ENCODE data around the gene VPS39.

Gene VPS39

GRCh38 chr15:42163947-42164550 lies 44.1 kb downstream of the VPS39 start (continued):
- TF ChIP-seq ZNF274 (IDR thresholded peaks at IDR 0.05; ENCODE audit: low read length): no peak
- no peak for TF ChIP-seq ZNF274 (tag by site-specific recombination; IDR thresholded peaks at IDR 0.05; ENCODE audit: borderline replicate concordance)
- TF ChIP-seq ZNF544 (tag by site-specific recombination; IDR thresholded peaks at IDR 0.05): no peak
- TF ChIP-seq ZNF48 (tag by site-specific recombination; IDR thresholded peaks at IDR 0.05): no peak

- H3K4me3 ChIP-seq (ENCODE audit: low read depth, low read length): no peak overlapping the region
- CTCF ChIA-PET: no interaction called here
- H3K27ac ChIP-seq (ENCODE audit: extremely low read depth, low read depth, low read length): no peak overlapping the region
- H3K9me3 ChIP-seq (ENCODE audit: control insufficient read depth, insufficient read depth, low read depth, low read length): no peaks in the 10 kb centered on the region
- POLR2A ChIA-PET: no interaction called here
- TF ChIP-seq GLIS2 (tag by site-specific recombination; IDR thresholded peaks at IDR 0.05) (no peak), INSM2 (tag by site-specific recombination; IDR thresholded peaks at IDR 0.05) (no peak), ZNF138 (tag by site-specific recombination; IDR thresholded peaks at IDR 0.05; ENCODE audit: borderline replicate concordance) (no peak)
- no peaks in the 10 kb centered on the region for H3K4me1 ChIP-seq (ENCODE audit: control insufficient read depth, insufficient read depth, low read length)
- peaks cover 0 to 97% of the 10 kb centered on the region in 2 experiments for H3K36me3 ChIP-seq (ENCODE audit: control insufficient read depth in 2 of 2, insufficient read depth in 1 of 2, low read length in 2 of 2)
These were observed 44.8 kb downstream of the VPS39 start for GRCh38 chr15:42163291-42163690.

- Histone ChIP-seq H3K9me3 (ENCODE audit: control insufficient read depth, insufficient read depth, low read depth, low read length) (no peaks in the 10 kb centered on the region), H3K27ac (ENCODE audit: extremely low read depth, low read depth, low read length) (no peak overlapping the region), H3K36me3 (ENCODE audit: control insufficient read depth in 2 of 2, insufficient read depth in 1 of 2, low read length in 2 of 2) (peaks cover 0 to 66% of the 10 kb centered on the region in 2 experiments; a peak in 2 of 3 replicates), H3K4me3 (ENCODE audit: low read depth, low read length) (no peak overlapping the region), H3K4me1 (ENCODE audit: control insufficient read depth, insufficient read depth, low read length) (no peaks in the 10 kb centered on the region)
- ChIA-PET POLR2A (no interaction called here), CTCF (no interaction called here)
- TF ChIP-seq ZBTB26 (tag by site-specific recombination; optimal IDR thresholded peaks at IDR 0.05) (no peak), ZNF394 (tag by site-specific recombination; IDR thresholded peaks at IDR 0.05; ENCODE audit: borderline replicate concordance) (no peak), GLI2 (tag by site-specific recombination; IDR thresholded peaks at IDR 0.05; ENCODE audit: borderline replicate concordance, low read depth) (no peak), ZNF561 (tag by site-specific recombination; IDR thresholded peaks at IDR 0.05; ENCODE audit: borderline replicate concordance) (no peak), ZNF600 (tag by site-specific recombination; IDR thresholded peaks at IDR 0.05) (no peak), OVOL3 (tag by site-specific recombination; IDR thresholded peaks at IDR 0.05) (no peak), BCL11A (tag by site-specific recombination; IDR thresholded peaks at IDR 0.05; ENCODE audit: low read depth) (no peak), ZNF157 (tag by site-specific recombination; IDR thresholded peaks at IDR 0.05) (no peak), ZNF660 (tag by site-specific recombination; IDR thresholded peaks at IDR 0.05) (no peak), KLF17 (tag by site-specific recombination; IDR thresholded peaks at IDR 0.05) (no peak), ZNF10 (tag by site-specific recombination; IDR thresholded peaks at IDR 0.05) (no peak), ZNF148 (tag by site-specific recombination; IDR thresholded peaks at IDR 0.05; ENCODE audit: borderline replicate concordance) (no peak), PRDM1 (tag by site-specific recombination; IDR thresholded peaks at IDR 0.05) (no peak), SP3 (tag by site-specific recombination; IDR thresholded peaks at IDR 0.05) (no peak), ZFP41 (tag by site-specific recombination; IDR thresholded peaks at IDR 0.05; ENCODE audit: borderline replicate concordance) (no peak), ZNF2 (tag by site-specific recombination; IDR thresholded peaks at IDR 0.05) (no peak)
- TF ChIP-seq, protein P1, sequence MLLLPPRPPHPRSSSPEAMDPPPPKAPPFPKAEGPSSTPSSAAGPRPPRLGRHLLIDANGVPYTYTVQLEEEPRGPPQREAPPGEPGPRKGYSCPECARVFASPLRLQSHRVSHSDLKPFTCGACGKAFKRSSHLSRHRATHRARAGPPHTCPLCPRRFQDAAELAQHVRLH (tag by site-specific recombination; IDR thresholded peaks at IDR 0.05): no peak
These were observed 48.0 kb downstream of the VPS39 start for GRCh38 chr15:42160136-42160535.
